MM.1S (cell line): ENCODE measurements around the gene USF2.

Source experiments
- CTCF ChIP-seq: fragments of 300-600 bp; sonication (generic); IDR thresholded peaks from 2 replicates; pipeline ENCODE4 v1.5.1; 2016; ENCODE audit warnings: antibody characterized with exemption, low read length, mixed read lengths
- EZH2phosphoT487 ChIP-seq: fragments of 300-600 bp; sonication (generic); IDR thresholded peaks from 2 replicates; pipeline ENCODE4 v1.6.1; 2018; ENCODE audit warnings: antibody characterized with exemption, low read length

GRCh38 chr19:35298561-35298972 lies 29.8 kb downstream of the USF2 start:
- TF ChIP-seq CTCF, result no peak
- no peak for TF ChIP-seq EZH2phosphoT487
